ENCODE data around the gene MGST2.

DNA sequence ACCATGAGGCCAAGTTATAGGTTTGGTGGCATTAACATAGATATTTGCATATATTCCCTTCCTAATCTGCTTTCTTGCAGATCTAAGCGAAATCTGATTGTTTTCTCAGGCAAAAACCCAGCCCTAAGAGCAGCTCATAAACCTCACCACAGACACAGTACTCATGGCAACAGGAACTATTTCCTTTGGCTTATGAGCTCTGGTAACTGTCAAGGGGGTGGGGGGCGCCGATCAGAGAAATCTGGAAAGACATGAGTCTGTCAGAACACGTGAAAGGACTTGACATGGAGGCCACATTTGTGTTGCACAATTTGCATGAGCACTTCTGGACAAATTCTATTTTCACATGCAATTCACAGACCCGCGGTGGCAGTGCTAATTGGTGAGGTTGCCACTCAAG lies 83.7 kb downstream of the MGST2 start:
- TF ChIP-seq EZH2 (IDR thresholded peaks at IDR 0.05; ENCODE audit: low read length, unreplicated experiment), result no peak
- no peak for TF ChIP-seq CTCF (conservative IDR thresholded peaks at IDR 0.05; ENCODE audit: low read depth, low read length)
